Central memory CD8-positive, alpha-beta T cell (primary cell): ENCODE results near the gene SSU72.
"Not testable (repeated sequence)": the region's sequence is repeated elsewhere in the genome, so short reads cannot be mapped to it uniquely, and the experiment has no call there.

ENCODE experiments used
- ATAC-seq: fragments of 150-1000 bp; cut with Tn5 transposase; replicated peaks from 2 replicates; pipeline ENCODE4 v1.10.0; 2022; ENCODE audit warnings: mild to moderate bottlenecking, moderate FRiP score, moderate number of reproducible peaks; ENCODE audit not compliant: poor library complexity, severe bottlenecking; ENCODE audit errors: extremely low read depth
- DNase-seq, 2 donors: peaks; one replicate each; pipeline ENCODE4 v3.0.0; 2021; ENCODE audit warnings: low spot score in 2 of 2
- H3K27ac Mint-ChIP-seq: one replicate; pipeline ENCODE4 v1.8.0; 2022; ENCODE audit warnings: low read depth, mild to moderate bottlenecking, moderate library complexity, mixed read lengths
- H3K27me3 Mint-ChIP-seq: one replicate; pipeline ENCODE4 v1.8.0; 2022; ENCODE audit warnings: mixed read lengths
- H3K36me3 Mint-ChIP-seq: one replicate; pipeline ENCODE4 v1.8.0; 2022; ENCODE audit warnings: mild to moderate bottlenecking, moderate library complexity, mixed read lengths; ENCODE audit not compliant: insufficient read depth
- H3K4me1 Mint-ChIP-seq: one replicate; pipeline ENCODE4 v1.8.0; 2022; ENCODE audit warnings: mixed read lengths
- H3K4me3 Mint-ChIP-seq: one replicate; pipeline ENCODE4 v1.8.0; 2022; ENCODE audit warnings: mild to moderate bottlenecking, moderate library complexity, mixed read lengths
- H3K9me3 Mint-ChIP-seq: one replicate; pipeline ENCODE4 v1.8.0; 2022; ENCODE audit warnings: mixed read lengths

SSU72 gene

DNA sequence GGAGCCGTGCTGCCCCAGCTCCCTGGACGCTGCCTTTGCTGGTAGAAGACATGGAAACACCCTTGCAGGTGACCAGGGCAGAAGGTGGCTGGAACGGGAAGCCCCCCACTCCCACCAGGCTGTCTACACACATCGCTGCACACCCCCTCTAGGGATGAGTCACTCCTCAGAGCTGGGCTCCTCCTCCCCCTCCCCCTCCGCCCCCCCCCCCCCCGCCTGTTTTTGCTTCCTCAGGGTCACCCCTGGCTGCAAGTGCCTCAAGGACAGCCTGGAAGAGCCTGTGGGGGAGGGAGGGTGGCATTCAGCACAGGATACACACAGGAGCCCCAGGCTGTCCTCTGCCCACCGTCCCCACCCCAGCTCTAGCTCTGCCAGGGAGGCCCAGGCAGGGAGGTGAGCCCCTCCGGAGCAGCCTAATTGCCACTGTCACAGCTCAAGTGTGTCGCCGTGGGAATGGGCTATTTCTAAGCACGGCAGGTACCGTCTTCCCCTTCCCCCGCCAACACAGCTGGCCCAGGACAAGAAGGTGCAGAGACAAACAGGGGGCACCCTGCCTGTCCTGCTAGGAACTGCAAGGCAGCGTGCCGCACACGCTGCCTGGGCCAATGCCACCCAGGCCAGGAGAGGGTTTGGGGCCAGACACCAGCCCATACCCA, 22.7 kb upstream of the SSU72 start:
- DNase-seq (no peak), ATAC-seq (no peak)
- Mint-ChIP-seq H3K4me1 (peaks cover 7% of the 10 kb centered on the region), H3K9me3 (no peaks in the 10 kb centered on the region), H3K4me3 (no peak overlapping the region), H3K27ac (no peak overlapping the region), H3K27me3 (no peaks in the 10 kb centered on the region), H3K36me3 (no peaks in the 10 kb centered on the region)

DNA sequence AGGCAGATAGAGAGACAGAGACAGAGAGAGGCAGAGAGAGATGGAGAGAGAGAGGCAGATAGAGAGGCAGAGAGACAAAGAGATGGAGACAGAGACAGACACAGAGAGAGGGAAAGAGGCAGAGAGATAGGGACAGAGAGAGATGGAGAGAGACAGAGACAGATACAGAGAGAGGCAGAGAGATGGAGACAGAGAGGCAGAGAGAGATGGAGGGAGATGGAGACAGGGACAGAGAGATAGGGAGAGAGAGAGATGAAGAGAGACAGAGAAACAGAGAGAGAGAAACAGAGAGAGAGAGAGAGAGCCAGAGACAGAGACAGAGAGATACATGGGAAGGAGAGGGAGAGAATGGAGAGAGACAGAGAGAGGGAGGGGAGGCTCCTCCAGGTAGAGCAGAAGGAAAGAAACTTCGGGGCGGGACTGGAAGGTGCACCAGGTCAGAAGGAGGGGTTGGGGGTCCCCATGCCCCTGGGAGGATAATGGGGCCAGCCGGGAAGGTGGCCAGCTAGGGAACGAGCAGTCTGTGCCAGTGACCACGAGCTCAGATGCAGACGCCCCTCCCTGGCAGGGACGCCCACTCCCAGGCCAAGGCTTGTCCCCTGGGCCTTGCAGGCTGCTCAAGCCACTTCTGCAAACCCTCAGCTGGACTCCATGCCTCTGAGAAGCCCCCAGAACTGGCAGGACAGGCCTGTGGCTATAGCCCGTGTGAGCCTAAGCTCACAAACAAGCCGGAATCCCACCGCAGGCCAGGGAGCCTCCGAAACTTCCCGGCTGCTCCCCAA, 22.0 kb upstream of the SSU72 start:
- no peak for DNase-seq
- ATAC-seq: no peak
- no peak overlapping the region for H3K27ac Mint-ChIP-seq
- H3K27me3 Mint-ChIP-seq: no peaks in the 10 kb centered on the region
- no peaks in the 10 kb centered on the region for H3K36me3 Mint-ChIP-seq
- no peak overlapping the region for H3K4me3 Mint-ChIP-seq
- no peaks in the 10 kb centered on the region for H3K9me3 Mint-ChIP-seq
- H3K4me1 Mint-ChIP-seq: peaks cover 7% of the 10 kb centered on the region

DNA sequence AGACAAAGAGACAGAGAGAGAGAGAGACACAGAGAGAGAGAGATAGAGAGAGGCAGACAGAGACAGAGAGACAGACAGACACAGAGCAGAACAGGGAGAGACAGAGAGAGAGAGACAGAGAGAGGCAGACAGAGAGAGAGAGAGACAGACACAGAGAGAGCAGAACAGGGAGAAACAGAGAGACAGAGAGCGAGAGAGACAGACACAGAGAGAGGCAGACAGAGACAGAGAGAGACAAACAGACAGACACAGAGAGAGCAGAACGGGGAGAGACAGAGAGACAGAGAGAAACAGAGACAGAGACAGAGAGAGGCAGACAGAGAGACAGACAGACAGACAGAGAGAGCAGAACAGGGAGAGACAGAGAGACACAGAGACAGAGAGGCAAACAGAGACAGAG, 20.7 kb upstream of the SSU72 start:
- H3K9me3 Mint-ChIP-seq, H3K4me3 Mint-ChIP-seq, H3K27me3 Mint-ChIP-seq, H3K4me1 Mint-ChIP-seq, DNase-seq, H3K27ac Mint-ChIP-seq, ATAC-seq, H3K36me3 Mint-ChIP-seq: not testable (repeated sequence)

DNA sequence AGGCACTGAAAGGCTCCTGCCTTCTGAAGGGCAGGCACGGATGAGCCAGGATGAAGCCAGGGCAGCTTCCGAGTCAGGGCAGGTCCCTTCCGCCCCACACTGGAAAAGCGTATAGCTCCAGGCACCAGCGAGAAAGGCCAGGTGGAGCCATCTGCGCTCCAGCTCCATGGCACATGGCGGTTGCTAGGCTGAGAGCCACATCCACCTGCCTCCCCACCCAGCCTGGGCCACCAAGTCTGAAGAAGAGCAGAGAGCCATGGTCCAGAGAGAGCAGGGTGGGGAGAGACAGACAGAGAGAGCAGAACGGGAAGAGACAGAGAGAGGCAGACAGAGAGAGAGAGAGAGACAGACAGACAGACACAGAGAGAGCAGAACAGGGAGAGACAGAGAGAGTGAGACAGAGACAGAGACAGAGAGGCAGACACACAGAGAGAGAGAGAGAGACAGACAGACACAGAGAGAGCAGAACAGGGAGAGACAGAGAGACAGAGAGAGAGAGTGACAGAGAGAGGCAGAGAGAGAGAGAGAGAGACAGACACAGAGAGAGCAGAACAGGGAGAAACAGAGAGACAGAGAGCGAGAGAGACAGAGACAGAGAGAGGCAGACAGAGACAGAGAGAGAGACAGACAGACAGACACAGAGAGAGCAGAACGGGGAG, 20.1 kb upstream of the SSU72 start:
- ATAC-seq (no peak), DNase-seq (no peak)
- no peak overlapping the region for H3K27ac Mint-ChIP-seq
- H3K4me1 Mint-ChIP-seq: peaks cover 7% of the 10 kb centered on the region
- no peak overlapping the region for H3K4me3 Mint-ChIP-seq
- H3K27me3 Mint-ChIP-seq: no peaks in the 10 kb centered on the region
- no peaks in the 10 kb centered on the region for H3K36me3 Mint-ChIP-seq
- no peaks in the 10 kb centered on the region for H3K9me3 Mint-ChIP-seq

DNA sequence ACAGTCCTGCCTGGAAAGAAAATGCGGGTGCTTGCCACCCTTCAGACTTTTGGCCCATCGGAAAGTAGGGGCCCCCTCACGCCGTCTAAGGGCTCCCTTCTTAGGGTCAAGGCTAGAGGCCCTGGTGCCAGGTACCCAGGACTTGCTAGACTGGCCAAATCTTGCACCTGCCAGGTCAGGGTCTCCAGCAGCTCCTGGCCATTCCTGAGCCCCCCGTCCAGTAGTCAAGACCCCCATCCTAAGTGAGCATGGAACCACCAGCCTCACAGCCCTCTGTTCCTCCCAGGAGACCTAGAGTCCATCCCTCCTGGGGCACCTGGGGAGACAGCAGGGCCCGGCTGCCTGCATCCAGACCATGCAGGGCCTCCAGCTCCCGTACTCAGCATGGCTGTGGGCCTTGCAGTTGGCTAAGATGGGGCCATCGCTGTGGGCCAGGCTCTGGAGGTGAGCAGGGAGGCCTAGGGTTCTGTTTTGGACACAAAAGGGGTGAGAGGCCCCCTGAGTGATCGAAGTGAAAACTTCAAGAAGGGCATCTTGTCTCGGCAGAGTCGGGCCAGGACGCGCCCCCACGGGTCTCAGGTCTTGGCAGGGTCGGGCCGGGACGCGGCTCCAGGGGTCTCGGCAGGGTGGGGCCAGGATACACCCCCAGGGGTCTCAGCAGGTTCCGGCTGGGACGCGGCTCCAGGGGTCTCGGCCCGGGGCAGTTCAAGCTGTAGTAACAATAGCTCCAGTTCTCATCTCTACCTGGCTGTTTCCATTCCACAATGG, 19.4 kb upstream of the SSU72 start:
- no peaks in the 10 kb centered on the region for H3K36me3 Mint-ChIP-seq
- no peaks in the 10 kb centered on the region for H3K9me3 Mint-ChIP-seq
- no peak overlapping the region for H3K4me3 Mint-ChIP-seq
- no peak for DNase-seq
- H3K4me1 Mint-ChIP-seq: peaks cover 5% of the 10 kb centered on the region
- H3K27ac Mint-ChIP-seq: no peak overlapping the region
- no peaks in the 10 kb centered on the region for H3K27me3 Mint-ChIP-seq
- ATAC-seq: no peak

DNA sequence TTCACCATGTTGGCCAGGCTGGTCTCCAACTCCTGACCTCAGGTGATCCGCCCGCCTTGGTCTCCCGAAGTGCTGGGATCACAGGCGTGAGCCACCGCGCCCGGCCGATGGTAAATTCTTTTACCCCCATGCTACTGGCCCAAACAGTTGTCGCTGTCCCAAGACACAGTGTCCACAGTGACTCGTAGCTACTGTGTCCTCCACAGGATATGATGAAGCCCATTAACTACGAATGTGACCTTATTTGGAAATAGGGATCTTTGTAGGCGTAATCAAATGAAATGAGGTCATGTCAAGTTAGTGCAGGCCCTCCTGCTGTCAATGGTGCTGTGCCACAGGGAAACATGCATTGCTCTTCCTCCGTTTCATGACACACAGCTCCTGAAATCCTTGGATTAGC, 16.8 kb upstream of the SSU72 start:
- Mint-ChIP-seq H3K9me3 (no peaks in the 10 kb centered on the region), H3K36me3 (no peaks in the 10 kb centered on the region), H3K4me3 (no peak overlapping the region), H3K27ac (no peak overlapping the region), H3K4me1 (no peaks in the 10 kb centered on the region), H3K27me3 (peaks cover 9% of the 10 kb centered on the region)
- ATAC-seq (no peak), DNase-seq (no peak)

DNA sequence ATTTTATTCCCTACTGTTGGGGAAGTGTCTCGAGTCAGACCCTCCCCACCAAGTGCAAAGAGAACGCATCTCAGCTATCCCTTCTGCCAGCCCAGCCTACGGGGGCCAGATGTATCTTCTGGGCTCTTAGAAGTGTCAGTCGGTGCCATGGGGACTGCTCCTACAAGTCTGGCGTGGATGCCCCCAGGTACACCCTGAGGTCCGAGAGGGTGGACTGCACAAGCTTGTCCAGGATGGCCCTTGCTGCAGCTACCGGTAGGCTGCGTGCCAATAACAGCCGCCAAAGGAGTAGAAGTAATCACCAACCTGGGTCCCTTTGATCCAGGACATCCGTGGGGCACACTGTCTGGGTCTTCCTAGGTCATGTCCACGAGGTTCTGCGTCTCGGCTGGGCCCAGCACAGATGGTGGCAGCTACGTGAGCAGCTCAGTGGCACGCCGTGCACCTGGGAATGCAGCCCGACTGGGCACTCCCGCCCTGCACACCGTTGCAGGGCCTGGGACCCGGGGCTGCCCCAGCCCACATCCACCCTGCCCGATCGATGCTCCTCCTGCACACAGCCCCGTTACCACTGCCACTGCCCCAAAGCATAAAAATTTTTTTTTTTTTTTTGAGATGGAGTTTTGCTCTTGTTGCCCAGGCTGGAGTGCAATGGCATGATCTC, 8.8 kb upstream of the SSU72 start:
- Mint-ChIP-seq H3K36me3 (no peaks in the 10 kb centered on the region), H3K9me3 (no peaks in the 10 kb centered on the region), H3K27ac (no peak overlapping the region), H3K4me1 (no peaks in the 10 kb centered on the region), H3K27me3 (peaks cover 27% of the 10 kb centered on the region), H3K4me3 (no peak overlapping the region)
- no peak for DNase-seq
- no peak for ATAC-seq

DNA sequence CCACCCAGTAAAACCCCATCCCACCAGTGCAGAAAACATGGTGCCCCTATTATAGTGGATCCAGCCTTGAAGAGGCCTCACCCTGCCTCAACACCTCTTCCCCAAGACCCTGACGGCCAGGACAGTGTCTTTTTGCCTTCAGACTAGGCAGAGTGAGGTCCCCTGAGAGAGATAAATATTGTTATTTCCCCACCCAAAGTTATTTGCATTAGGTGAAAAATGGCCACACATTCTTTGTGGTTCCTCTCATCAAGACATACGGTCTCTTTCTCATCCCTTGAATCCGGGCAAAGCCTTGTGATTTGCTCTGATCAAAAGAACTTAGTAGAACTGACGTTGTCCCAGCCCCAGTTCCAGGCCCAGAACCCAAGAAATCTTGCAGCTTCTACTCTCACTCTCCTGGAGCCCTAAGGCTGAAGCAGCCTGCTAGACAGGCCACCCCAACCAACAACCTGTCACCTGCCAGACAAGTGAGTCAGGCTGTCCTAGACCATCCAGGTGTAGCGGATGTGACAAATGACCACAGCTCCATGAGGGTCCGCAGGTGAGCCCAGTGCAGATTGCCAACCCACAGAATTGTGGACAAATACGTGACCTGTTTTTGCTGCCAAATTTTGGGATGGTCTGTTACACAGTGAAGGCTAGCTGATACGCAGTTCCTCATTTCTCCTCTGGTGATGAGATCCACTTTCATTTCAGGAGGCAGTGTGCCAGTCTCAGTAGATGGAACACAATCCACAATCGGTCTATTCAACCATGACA, 8.1 kb upstream of the SSU72 start:
- Mint-ChIP-seq H3K36me3 (no peaks in the 10 kb centered on the region), H3K27ac (no peak overlapping the region), H3K27me3 (peaks cover 24% of the 10 kb centered on the region), H3K4me1 (no peaks in the 10 kb centered on the region), H3K4me3 (no peak overlapping the region), H3K9me3 (no peaks in the 10 kb centered on the region)
- ATAC-seq: no peak
- DNase-seq: no peak

DNA sequence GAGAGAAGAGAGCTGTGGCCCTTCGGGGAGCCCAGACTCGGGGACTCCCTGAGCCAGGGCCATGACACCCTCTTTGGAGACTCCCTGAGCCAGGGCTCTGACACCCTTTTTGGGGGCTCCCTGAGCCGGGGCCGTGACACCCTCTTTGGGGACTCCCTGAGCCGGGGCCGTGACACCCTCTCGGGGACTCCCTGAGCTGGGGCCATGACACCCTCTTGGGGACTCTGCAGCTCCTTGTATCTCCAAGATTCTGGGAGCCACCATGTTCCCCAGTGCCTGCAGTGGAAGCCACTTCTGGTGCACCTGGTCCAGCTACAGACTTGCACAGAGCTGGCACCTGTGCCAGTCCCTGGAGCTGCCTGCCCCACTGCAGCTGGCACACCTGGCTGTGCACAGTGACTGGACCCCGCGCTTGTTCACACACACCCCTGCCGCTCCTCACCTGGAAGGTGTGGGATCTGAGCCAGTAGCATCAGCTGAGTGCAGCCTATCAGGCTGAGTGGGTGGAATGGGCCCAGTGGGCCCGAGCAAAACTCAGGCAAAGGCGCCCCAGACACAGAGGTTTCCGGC, 3.8 kb upstream of the SSU72 start:
- DNase-seq (no peak), ATAC-seq (no peak)
- H3K36me3 Mint-ChIP-seq: peaks cover 17% of the 10 kb centered on the region

DNA sequence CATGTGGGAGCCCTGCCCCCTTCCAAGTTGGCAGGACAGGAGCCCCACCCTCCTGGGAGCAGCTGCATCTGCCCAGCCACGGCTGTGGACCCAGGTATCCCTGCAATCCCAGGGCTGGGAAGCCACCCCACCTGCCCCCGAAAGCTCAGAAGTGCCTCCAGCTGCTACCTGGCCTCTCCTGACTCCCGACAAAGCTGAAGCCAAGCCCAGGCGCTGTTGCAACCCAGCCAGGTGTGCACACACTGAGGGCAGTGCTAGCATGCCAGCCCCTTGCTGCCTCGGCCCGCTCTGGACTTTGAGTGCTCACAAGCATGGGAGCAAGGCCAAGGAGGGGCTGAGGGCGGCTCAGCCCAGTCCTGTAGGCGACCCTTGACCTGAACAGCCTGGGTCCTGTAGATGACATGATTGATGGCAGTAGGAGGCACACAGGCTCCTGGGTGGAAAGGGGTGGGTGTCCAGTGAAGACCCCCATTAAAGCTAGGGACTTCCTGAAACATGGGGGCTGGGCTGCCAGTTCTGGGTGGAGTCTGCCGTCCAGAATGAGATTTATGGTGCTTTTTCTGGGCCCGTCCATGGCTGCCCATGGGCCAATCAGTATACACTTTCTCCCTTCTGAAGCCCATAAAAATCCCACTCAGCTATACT, 2.8 kb upstream of the SSU72 start:
- Mint-ChIP-seq H3K4me3 (no peak overlapping the region), H3K27me3 (peaks cover 13% of the 10 kb centered on the region), H3K36me3 (peaks cover 23% of the 10 kb centered on the region), H3K27ac (no peak overlapping the region), H3K4me1 (peaks cover 17% of the 10 kb centered on the region), H3K9me3 (no peaks in the 10 kb centered on the region)
- no peak for DNase-seq
- ATAC-seq: no peak

More for the DNA sequence above, 3.8 kb upstream of the SSU72 start:
- Mint-ChIP-seq H3K4me3 (no peak overlapping the region), H3K27ac (no peak overlapping the region), H3K9me3 (no peaks in the 10 kb centered on the region), H3K4me1 (peaks cover 14% of the 10 kb centered on the region), H3K27me3 (peaks cover 23% of the 10 kb centered on the region)
